Measurements from ENCODE around the gene FCSK.
A peak's percentile ranks its signal among the peaks of the same experiment; 100 is the strongest.

The FCSK gene

DNA sequence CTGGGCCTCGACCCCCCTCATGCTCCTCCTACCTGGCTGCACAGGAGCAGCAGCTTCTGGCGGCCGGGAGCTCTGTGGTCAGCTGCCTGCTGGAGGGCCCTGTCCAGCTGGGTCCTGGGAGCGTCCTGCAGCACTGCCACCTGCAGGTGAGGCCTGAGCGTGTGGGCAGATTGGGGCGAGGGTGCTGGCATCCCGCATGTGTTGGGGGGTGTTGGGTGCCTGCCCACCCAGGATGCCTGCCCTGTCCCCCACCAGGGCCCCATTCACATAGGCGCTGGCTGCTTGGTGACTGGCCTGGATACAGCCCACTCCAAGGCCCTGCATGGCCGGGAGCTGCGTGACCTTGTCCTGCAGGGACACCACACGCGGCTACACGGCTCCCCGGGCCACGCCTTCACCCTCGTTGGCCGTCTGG lies 16.5 kb downstream of the FCSK start:
- no peak overlapping the region for H3K4me3 ChIP-seq (replicated peaks in 1 of 2; ENCODE audit: low read depth in 2 of 2, low read length in 2 of 2)
- peak; percentile 20 to 43 for DNase-seq (ENCODE audit: low read depth in 2 of 2)
- TF ChIP-seq, protein P1, sequence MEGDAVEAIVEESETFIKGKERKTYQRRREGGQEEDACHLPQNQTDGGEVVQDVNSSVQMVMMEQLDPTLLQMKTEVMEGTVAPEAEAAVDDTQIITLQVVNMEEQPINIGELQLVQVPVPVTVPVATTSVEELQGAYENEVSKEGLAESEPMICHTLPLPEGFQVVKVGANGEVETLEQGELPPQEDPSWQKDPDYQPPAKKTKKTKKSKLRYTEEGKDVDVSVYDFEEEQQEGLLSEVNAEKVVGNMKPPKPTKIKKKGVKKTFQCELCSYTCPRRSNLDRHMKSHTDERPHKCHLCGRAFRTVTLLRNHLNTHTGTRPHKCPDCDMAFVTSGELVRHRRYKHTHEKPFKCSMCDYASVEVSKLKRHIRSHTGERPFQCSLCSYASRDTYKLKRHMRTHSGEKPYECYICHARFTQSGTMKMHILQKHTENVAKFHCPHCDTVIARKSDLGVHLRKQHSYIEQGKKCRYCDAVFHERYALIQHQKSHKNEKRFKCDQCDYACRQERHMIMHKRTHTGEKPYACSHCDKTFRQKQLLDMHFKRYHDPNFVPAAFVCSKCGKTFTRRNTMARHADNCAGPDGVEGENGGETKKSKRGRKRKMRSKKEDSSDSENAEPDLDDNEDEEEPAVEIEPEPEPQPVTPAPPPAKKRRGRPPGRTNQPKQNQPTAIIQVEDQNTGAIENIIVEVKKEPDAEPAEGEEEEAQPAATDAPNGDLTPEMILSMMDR (IDR thresholded peaks at IDR 0.05; ENCODE audit: low read depth, low read length): peak; percentile 51

- H3K4me3 ChIP-seq (replicated peaks in 1 of 2; ENCODE audit: low read depth in 2 of 2, low read length in 2 of 2): no peak overlapping the region
- DNase-seq (ENCODE audit: low read depth in 2 of 2): no peak
- TF ChIP-seq, protein P1 (IDR thresholded peaks at IDR 0.05; ENCODE audit: low read depth, low read length): no peak
Measured at GRCh38 chr16:70472786-70473433, 18.5 kb downstream of the FCSK start.

GRCh38 chr16:70473446-70474319 lies 19.3 kb downstream of the FCSK start:
- TF ChIP-seq, protein P1 (IDR thresholded peaks at IDR 0.05; ENCODE audit: low read depth, low read length): no peak
- DNase-seq (ENCODE audit: low read depth in 2 of 2): no peak
- no peak overlapping the region for H3K4me3 ChIP-seq (replicated peaks in 1 of 2; ENCODE audit: low read depth in 2 of 2, low read length in 2 of 2)

DNA sequence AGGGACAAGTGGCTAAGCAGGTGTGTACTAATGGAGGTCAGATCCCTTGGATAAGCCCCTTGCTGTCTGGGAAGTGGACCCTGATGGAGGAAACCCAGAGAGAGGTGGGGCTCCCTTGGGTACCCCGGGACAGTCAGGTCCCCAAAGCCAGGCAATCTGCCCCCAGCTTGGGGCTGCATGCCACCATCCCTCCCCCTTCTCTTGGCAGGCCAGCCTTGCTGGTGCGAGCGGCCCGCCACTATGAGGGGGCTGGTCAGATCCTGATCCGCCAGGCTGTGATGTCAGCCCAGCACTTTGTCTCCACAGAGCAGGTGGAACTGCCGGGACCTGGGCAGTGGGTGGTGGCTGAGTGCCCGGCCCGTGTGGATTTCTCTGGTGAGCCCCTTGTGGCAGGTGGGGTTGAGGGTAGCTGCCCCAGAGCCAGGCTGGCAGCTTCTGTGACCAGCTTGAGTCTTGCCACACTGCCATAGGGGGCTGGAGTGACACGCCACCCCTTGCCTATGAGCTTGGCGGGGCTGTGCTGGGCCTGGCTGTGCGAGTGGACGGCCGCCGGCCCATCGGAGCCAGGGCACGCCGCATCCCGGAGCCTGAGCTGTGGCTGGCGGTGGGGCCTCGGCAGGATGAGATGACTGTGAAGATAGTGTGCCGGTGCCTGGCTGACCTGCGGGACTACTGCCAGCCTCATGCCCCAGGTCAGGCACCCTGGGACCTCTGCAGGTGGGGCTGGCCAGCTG lies 20.1 kb downstream of the FCSK start:
- TF ChIP-seq, protein P1 (IDR thresholded peaks at IDR 0.05; ENCODE audit: low read depth, low read length): no peak
- no peak for DNase-seq (ENCODE audit: low read depth in 2 of 2)

DNA sequence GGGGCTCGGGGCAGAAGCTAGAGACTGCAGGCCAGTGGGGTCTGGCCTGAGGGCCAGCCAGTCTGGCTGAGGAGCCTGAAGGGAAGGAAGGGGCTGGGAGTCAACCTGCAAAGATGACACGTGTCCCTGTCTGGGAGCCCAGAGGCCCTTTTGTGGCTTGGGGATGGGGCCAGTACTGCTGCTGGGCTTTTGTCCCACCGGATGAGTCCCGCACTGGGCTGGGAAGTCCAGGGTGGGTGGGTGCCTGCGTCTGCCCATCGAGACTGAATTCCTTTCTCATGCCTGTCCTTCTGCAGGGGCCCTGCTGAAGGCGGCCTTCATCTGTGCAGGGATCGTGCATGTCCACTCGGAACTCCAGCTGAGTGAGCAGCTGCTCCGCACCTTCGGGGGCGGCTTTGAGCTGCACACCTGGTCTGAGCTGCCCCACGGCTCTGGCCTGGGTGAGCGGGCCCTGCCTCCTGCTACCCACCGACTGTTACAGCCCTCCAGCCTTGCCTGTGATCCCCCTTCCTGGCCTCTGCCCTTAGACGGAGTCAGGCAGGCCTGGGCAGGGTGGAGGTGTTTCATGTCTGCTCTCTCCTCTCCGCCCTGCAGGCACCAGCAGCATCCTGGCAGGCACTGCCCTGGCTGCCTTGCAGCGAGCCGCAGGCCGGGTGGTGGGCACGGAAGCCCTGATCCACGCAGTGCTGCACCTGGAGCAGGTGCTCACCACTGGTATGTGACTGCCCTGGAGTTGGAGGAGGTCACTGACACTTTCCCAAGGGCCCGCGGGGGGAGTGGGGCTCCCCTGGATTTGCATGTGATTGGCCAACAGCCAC lies 20.9 kb downstream of the FCSK start:
- H3K4me3 ChIP-seq (replicated peaks in 1 of 2; ENCODE audit: low read depth in 2 of 2, low read length in 2 of 2): no peak overlapping the region
- DNase-seq (ENCODE audit: low read depth in 2 of 2): no peak
- TF ChIP-seq, protein P1 (IDR thresholded peaks at IDR 0.05; ENCODE audit: low read depth, low read length): no peak

More for the DNA sequence above, 20.1 kb downstream of the FCSK start:
- H3K4me3 ChIP-seq (replicated peaks in 1 of 2; ENCODE audit: low read depth in 2 of 2, low read length in 2 of 2): no peak overlapping the region

All from cardiac fibroblast (primary cell).